GM12891 (cell line): ENCODE data around the gene AIDA.

Source experiments
- DNase-seq: peaks from one replicate; pipeline ENCODE4 v3.0.0; 2011; ENCODE audit warnings: low spot score; ENCODE audit not compliant: insufficient read length
- FAIRE-seq: peaks from 2 replicates; lab custom pipeline; 2011; peaks lifted over from hg19 to GRCh38; lab: Jason Lieb, UNC
- PAX5 ChIP-seq: IDR thresholded peaks from 2 replicates; pipeline ENCODE4 v1.6.1; 2011; ENCODE audit warnings: low read length, moderate library complexity, mild to moderate bottlenecking; ENCODE audit not compliant: insufficient read depth, severe bottlenecking
- POLR2A ChIP-seq: IDR thresholded peaks from 2 replicates; pipeline ENCODE4 v1.6.1; 2011; ENCODE audit warnings: low read depth, low read length, control low read depth
- POLR2AphosphoS5 ChIP-seq: IDR thresholded peaks from 2 replicates; pipeline ENCODE4 v1.6.1; 2011; ENCODE audit warnings: low read depth, low read length, control low read depth
- POU2F2 ChIP-seq: IDR thresholded peaks from 2 replicates; pipeline ENCODE4 v1.6.1; 2011; ENCODE audit warnings: low read depth, mild to moderate bottlenecking, control low read depth, low read length, moderate library complexity
- SPI1 ChIP-seq: IDR thresholded peaks from 2 replicates; pipeline ENCODE4 v1.6.1; 2011; ENCODE audit warnings: low read depth, low read length, control low read depth
- TAF1 ChIP-seq: IDR thresholded peaks from 2 replicates; pipeline ENCODE4 v1.6.1; 2011; ENCODE audit warnings: low read depth, low read length, control low read depth

The AIDA gene

GRCh38 chr1:222713091-222713961 is 1.0 kb upstream of the AIDA start:
- FAIRE-seq (peak; percentile 96), DNase-seq (peak; percentile 65)
- TF ChIP-seq SPI1, result peak; percentile 89
- peak; percentile 80 for TF ChIP-seq TAF1
- peak; percentile 36; the same call in 1 of the 2 replicates for TF ChIP-seq POLR2A
- TF ChIP-seq POU2F2, result no peak; the same call in 1 of the 2 replicates
- TF ChIP-seq POLR2AphosphoS5, result 0 out of 2 replicates have a peak, but pooled peaks have one; percentile 24

DNA sequence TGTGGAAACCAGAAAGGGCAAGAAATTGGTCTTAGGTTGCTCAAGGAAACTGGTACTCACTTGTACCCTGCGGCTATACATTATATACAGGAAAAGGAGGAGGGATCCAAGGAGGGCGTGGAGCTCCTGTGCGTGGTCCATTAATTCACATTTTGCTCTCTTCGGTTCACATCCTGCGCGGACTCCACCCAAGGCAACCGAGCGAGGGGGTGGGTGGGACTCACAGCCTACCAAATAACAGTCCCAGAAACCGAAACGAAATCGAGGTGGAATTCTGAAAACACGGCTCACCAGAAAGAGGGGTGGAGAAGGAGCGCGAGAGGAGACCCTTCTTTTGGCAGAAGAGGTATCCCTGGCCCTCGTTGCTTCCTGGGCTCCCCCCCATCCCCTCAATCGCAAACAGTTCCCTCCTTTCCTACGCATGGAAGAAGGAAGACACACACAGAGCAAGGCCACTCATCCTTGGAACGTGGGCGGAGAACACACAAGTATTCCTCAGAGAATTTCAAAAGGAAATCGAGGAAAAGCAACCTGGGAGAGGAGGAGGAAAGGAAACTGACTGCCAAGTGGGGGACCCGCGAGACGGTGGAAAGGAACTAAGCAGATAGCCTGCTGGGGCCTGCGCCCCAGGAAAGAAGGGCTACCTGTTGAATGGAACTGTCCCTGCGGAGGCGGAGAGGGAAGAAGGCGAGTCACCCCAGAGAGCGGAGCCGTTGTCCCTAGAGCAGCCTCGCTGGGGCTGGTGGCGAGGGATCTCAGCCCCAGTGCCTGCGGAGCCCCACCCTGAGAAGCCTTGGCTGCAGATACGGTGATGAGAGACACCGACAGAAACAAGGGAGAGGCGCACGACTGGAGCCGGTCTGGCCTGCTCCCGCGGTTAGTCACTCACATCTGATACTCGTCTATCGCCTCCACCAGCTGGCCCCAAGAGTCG is 705 bp downstream of the AIDA start:
- TF ChIP-seq POU2F2, result 0 out of 2 replicates have a peak, but pooled peaks have one; percentile 21
- no peak for TF ChIP-seq TAF1
- TF ChIP-seq POLR2A, result no peak
- no peak for TF ChIP-seq SPI1
- no peak for TF ChIP-seq PAX5
- TF ChIP-seq POLR2AphosphoS5, result no peak
- DNase-seq (peak; percentile 26), FAIRE-seq (peak; percentile 76)

GRCh38 chr1:222709700-222710153 is 2.6 kb downstream of the AIDA start:
- no peak for FAIRE-seq
- DNase-seq, result no peak
- TF ChIP-seq TAF1 (no peak), SPI1 (no peak), POLR2A (no peak), POU2F2 (no peak), PAX5 (no peak), POLR2AphosphoS5 (no peak)

DNA sequence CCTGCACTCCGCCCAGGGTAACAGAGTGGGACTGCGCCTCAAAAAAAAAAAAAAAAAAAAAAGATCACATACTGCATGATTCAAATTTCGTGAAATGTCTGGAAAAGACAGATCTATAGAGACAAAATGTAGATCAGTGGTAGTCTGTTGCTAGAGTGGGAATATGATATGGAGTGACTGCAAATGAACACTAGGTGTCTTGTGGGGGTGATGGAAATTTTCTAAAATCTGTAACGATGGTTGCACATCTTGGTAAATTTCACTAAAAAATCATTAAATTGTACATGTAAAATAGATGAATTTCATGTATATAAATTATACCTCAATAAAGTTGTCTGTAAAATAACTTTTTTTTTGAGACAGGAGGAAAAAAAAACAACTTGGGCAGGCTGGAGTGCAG is 5.5 kb downstream of the AIDA start:
- TF ChIP-seq POU2F2 (no peak), SPI1 (no peak), POLR2A (no peak), POLR2AphosphoS5 (no peak), TAF1 (no peak), PAX5 (no peak)
- no peak for DNase-seq
- no peak for FAIRE-seq

DNA sequence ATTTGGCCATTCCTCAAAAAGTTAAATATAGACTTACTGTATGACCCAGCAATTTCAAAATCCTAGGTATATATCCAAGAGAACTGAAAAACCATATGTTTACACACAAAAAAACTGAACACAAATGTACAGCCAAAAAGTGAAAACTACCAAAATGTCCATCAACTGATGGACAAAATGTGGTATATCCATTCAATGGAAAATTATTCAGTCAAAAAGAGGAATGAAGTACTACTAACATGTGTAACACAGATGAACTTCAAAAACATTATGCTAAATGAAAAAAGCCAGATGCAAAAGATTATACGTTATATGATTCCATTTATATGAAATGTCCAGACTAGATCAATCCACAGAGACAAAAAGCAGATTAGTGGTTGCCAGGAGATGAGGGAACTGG is 8.0 kb downstream of the AIDA start:
- FAIRE-seq, result no peak
- no peak for DNase-seq
- no peak for TF ChIP-seq TAF1
- TF ChIP-seq PAX5, result no peak
- no peak for TF ChIP-seq POLR2A
- TF ChIP-seq SPI1, result no peak
- TF ChIP-seq POLR2AphosphoS5, result no peak
- no peak for TF ChIP-seq POU2F2

DNA sequence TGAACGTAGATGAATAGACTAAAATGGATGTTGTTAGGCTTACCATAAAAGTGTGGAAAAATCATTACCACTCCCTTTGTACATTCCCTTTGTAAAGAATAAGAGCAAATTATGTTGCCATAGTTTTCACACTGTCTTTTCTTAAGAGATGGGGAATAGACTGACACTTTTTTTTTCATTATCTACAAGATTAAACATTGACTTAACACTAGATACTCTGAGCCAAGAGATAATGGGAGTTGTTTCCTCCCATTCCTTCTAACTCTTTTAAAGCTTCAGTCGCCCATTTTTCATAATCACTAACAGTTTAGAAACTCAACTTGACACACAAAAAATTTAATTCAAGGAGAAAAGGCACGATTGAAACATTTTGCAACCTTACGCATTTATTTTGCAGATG is 10.1 kb downstream of the AIDA start:
- FAIRE-seq, result no peak
- no peak for DNase-seq
- TF ChIP-seq PAX5 (no peak), POLR2AphosphoS5 (no peak), TAF1 (no peak), POU2F2 (no peak), SPI1 (no peak), POLR2A (no peak)

GRCh38 chr1:222697826-222698225 is 14.5 kb downstream of the AIDA start:
- no peak for TF ChIP-seq SPI1
- TF ChIP-seq POLR2A, result no peak
- no peak for TF ChIP-seq TAF1
- no peak for TF ChIP-seq POLR2AphosphoS5
- no peak for TF ChIP-seq PAX5
- TF ChIP-seq POU2F2, result no peak
- FAIRE-seq, result no peak
- no peak for DNase-seq

- DNase-seq (no peak), FAIRE-seq (no peak)
- TF ChIP-seq POLR2A (no peak), PAX5 (no peak), POLR2AphosphoS5 (no peak), SPI1 (no peak), POU2F2 (no peak), TAF1 (no peak)
Measured at GRCh38 chr1:222697203-222697602, 15.1 kb downstream of the AIDA start.

- DNase-seq (no peak), FAIRE-seq (no peak)
- no peak for TF ChIP-seq POLR2AphosphoS5
- no peak for TF ChIP-seq POU2F2
Measured at GRCh38 chr1:222696741-222697140, 15.6 kb downstream of the AIDA start.

DNA sequence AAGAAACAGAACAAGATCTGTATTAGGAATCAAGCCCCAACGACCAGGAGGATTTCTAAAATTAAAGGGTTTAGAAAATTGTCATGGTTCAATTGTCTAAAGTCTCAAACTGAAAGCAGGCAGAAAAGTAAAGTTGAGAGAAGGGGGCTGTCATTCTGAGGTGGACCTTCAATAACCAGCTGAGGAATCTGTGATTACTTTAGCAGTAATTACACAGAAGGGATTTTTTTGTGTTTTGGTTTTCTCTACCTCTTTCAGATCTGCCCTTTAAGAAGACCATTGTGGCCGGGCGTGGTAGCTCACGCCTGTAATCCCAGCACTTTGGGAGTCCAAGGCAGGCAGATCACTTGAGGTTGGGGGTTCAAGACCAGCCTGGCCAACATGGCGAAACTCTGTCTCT is 17.4 kb downstream of the AIDA start:
- FAIRE-seq, result no peak
- DNase-seq, result no peak

More for the DNA sequence above, 17.4 kb downstream of the AIDA start:
- TF ChIP-seq POU2F2 (no peak), TAF1 (no peak), POLR2A (no peak), SPI1 (no peak), PAX5 (no peak), POLR2AphosphoS5 (no peak)
